PC-3 (cell line): ENCODE results near the gene SH3BGR. TPM values are rescaled to one million over a fixed set of nuclear protein-coding genes. Genes with fewer than 3 reads are reported as not detected.

Source experiments
- ATAC-seq: fragments of 200-7000 bp; cut with Tn5 transposase; 2 replicates; pipeline ENCODE4 v1.9.1; 2020; ENCODE audit warnings: mild to moderate bottlenecking, moderate library complexity
- BruUV-seq: library from RNA; stranded (reverse); fragments of 400-500 nt; replicated peaks from 2 replicates; lab custom pipeline; 2021; lab: Mats Ljungman, UMichigan
- CTCF ChIA-PET: fragments of 300-600 bp; sonication (Branson Sonifier 250); formaldehyde crosslinking; loops from one replicate; lab custom pipeline; 2022; ENCODE audit warnings: antibody characterized with exemption; lab: Charles Lee
- POLR2A ChIA-PET: fragments of 300-600 bp; sonication (Branson Sonifier 250); formaldehyde crosslinking; loops from one replicate; lab custom pipeline; 2022; ENCODE audit warnings: antibody characterized with exemption; ENCODE audit not compliant: unreplicated experiment; lab: Charles Lee
- DNase-seq: peaks from one replicate; pipeline ENCODE4 v3.0.0-alpha.2; 2015
- H2AFZ ChIP-seq: fragments of 300-600 bp; sonication (generic); 2 replicates; pipeline ENCODE4 v1.6.0; 2016; ENCODE audit warnings: antibody characterized with exemption, low read length
- H3F3A ChIP-seq: fragments of 300-600 bp; sonication (generic); one replicate; pipeline ENCODE4 v1.6.0; 2017; ENCODE audit warnings: antibody characterized with exemption, low read length, control low read depth, mild to moderate bottlenecking; ENCODE audit not compliant: unreplicated experiment
- H3K27ac ChIP-seq: fragments of 300-600 bp; sonication (generic); 2 replicates; pipeline ENCODE4 v1.5.1; 2016; ENCODE audit warnings: mild to moderate bottlenecking, low read length
- H3K27me3 ChIP-seq: fragments of 300-600 bp; sonication (generic); 2 replicates; pipeline ENCODE4 v1.6.1; 2016; ENCODE audit warnings: low read length, mixed read lengths
- H3K36me3 ChIP-seq: fragments of 300-600 bp; sonication (generic); 2 replicates; pipeline ENCODE4 v1.6.1; 2016; ENCODE audit warnings: low read depth, mixed run types, low read length, mixed read lengths
- H3K4me1 ChIP-seq: fragments of 300-600 bp; sonication (generic); 2 replicates; pipeline ENCODE4 v1.5.1; 2016; ENCODE audit warnings: low read length; ENCODE audit not compliant: insufficient read depth
- H3K4me2 ChIP-seq: fragments of 300-600 bp; sonication (generic); 2 replicates; pipeline ENCODE4 v1.6.0; 2016; ENCODE audit warnings: low read length
- H3K4me3 ChIP-seq: fragments of 300-600 bp; sonication (generic); 2 replicates; pipeline ENCODE4 v1.5.1; 2016; ENCODE audit warnings: mild to moderate bottlenecking, low read length, mixed read lengths
- H3K79me2 ChIP-seq: fragments of 300-600 bp; sonication (generic); 2 replicates; pipeline ENCODE4 v1.6.1; 2017; ENCODE audit warnings: low read length, mixed read lengths
- H3K9ac ChIP-seq: fragments of 300-600 bp; sonication (generic); 2 replicates; pipeline ENCODE4 v1.6.0; 2016; ENCODE audit warnings: mild to moderate bottlenecking, low read length
- H3K9me2 ChIP-seq: fragments of 300-600 bp; sonication (generic); replicated peaks from 2 replicates; pipeline ENCODE4 v1.6.1; 2016; ENCODE audit warnings: mixed run types, low read length, mixed read lengths
- H3K9me3 ChIP-seq: fragments of 300-600 bp; sonication (generic); 2 replicates; pipeline ENCODE4 v1.6.1; 2016; ENCODE audit warnings: low read length, mixed read lengths
- H4K20me1 ChIP-seq: fragments of 300-600 bp; sonication (generic); 2 replicates; pipeline ENCODE4 v1.6.1; 2016; ENCODE audit warnings: low read length, mixed read lengths
- CTCF ChIP-seq: fragments of 300-600 bp; sonication (generic); conservative IDR thresholded peaks from 2 replicates; pipeline ENCODE4 v1.5.1; 2017; ENCODE audit warnings: antibody characterized with exemption, low read depth, mild to moderate bottlenecking, low read length
- EZH2 ChIP-seq: fragments of 300-600 bp; sonication (generic); IDR thresholded peaks from one replicate; pipeline ENCODE4 v1.6.1; 2017; ENCODE audit warnings: antibody characterized with exemption, mild to moderate bottlenecking, low read length; ENCODE audit not compliant: unreplicated experiment
- EZH2phosphoT487 ChIP-seq: fragments of 300-600 bp; sonication (generic); IDR thresholded peaks from 2 replicates; pipeline ENCODE4 v1.6.1; 2018; ENCODE audit warnings: mild to moderate bottlenecking, antibody characterized with exemption, low read length, borderline replicate concordance
- intact Hi-C: fragments of 100-400 bp; cut with micrococcal nuclease; formaldehyde crosslinking; loops from 2 replicates; pipeline ENCODE4 v1.9.0; 2023
- total RNA-seq: library from RNA; depleted of rRNA; stranded (reverse); fragments of >200 nt; gene quantifications from 2 replicates; pipeline ENCODE4 v1.2.3, GENCODE V29; 2014

The SH3BGR gene
- total RNA-seq, 1 experiment from 2014 or later = 1.3 TPM

- no peaks in the 10 kb centered on the region for H3K9me2 ChIP-seq
- no peak for TF ChIP-seq EZH2
- no peak for TF ChIP-seq EZH2phosphoT487
- no peak for TF ChIP-seq CTCF
- H3K27ac ChIP-seq = no peak overlapping the region
- BruUV-seq = no TSS peak
- H3K9me3 ChIP-seq = no peaks in the 10 kb centered on the region
- no peak overlapping the region for H3K4me2 ChIP-seq
- H3K4me1 ChIP-seq = no peaks in the 10 kb centered on the region
- H3K4me3 ChIP-seq = no peak overlapping the region
- no peak overlapping the region for H3K9ac ChIP-seq
- no peaks in the 10 kb centered on the region for H3K79me2 ChIP-seq
- CTCF ChIA-PET = no interaction called here
- ATAC-seq (no peak), DNase-seq (no peak)
- H4K20me1 ChIP-seq = no peaks in the 10 kb centered on the region
- POLR2A ChIA-PET = no interaction called here
- intact Hi-C loops = no loop called here
- H3F3A ChIP-seq = no peaks in the 10 kb centered on the region
- H2AFZ ChIP-seq = no peak overlapping the region
- no peaks in the 10 kb centered on the region for H3K36me3 ChIP-seq
- H3K27me3 ChIP-seq = no peaks in the 10 kb centered on the region
Measured at GRCh38 chr21:39525129-39525528, 73.4 kb downstream of the SH3BGR start.

GRCh38 chr21:39525601-39526000 lies 73.8 kb downstream of the SH3BGR start:
- H3F3A ChIP-seq = no peaks in the 10 kb centered on the region
- no peaks in the 10 kb centered on the region for H3K9me2 ChIP-seq
- intact Hi-C loops = no loop called here
- H3K9me3 ChIP-seq = no peaks in the 10 kb centered on the region
- H3K27me3 ChIP-seq = no peaks in the 10 kb centered on the region
- ChIA-PET CTCF (no interaction called here), POLR2A (no interaction called here)
- no peak for ATAC-seq
- no peak overlapping the region for H2AFZ ChIP-seq
- no TSS peak for BruUV-seq
- no peak overlapping the region for H3K27ac ChIP-seq
- no peaks in the 10 kb centered on the region for H3K79me2 ChIP-seq
- no peak for DNase-seq
- H3K4me3 ChIP-seq = no peak overlapping the region
- no peaks in the 10 kb centered on the region for H3K36me3 ChIP-seq
- H3K4me2 ChIP-seq = no peak overlapping the region
- H3K4me1 ChIP-seq = no peaks in the 10 kb centered on the region
- H4K20me1 ChIP-seq = no peaks in the 10 kb centered on the region
- no peak overlapping the region for H3K9ac ChIP-seq
- TF ChIP-seq EZH2phosphoT487 (no peak), CTCF (no peak), EZH2 (no peak)

GRCh38 chr21:39527067-39527595 lies 75.4 kb downstream of the SH3BGR start:
- Histone ChIP-seq H3K36me3 (no peaks in the 10 kb centered on the region), H3K4me3 (no peak overlapping the region), H3K79me2 (no peaks in the 10 kb centered on the region), H3K27me3 (no peaks in the 10 kb centered on the region), H3K4me2 (no peak overlapping the region), H3F3A (no peaks in the 10 kb centered on the region), H4K20me1 (no peaks in the 10 kb centered on the region), H3K9me2 (no peaks in the 10 kb centered on the region), H3K4me1 (no peaks in the 10 kb centered on the region), H3K27ac (no peak overlapping the region), H3K9ac (no peak overlapping the region), H3K9me3 (no peaks in the 10 kb centered on the region), H2AFZ (no peak overlapping the region)
- no peak for DNase-seq
- ChIA-PET CTCF (no interaction called here), POLR2A (no interaction called here)
- no TSS peak for BruUV-seq
- ATAC-seq = no peak
- TF ChIP-seq CTCF (no peak), EZH2 (no peak), EZH2phosphoT487 (no peak)
- intact Hi-C loops = no loop called here
